Measurements from ENCODE around the gene CD74. TPM values are rescaled to one million over a fixed set of nuclear protein-coding genes. Genes with fewer than 3 reads are reported as not detected.

Gene CD74
- total and polyA plus RNA-seq, 12 donors, result 120 to 2,270 (median 299) TPM

DNA sequence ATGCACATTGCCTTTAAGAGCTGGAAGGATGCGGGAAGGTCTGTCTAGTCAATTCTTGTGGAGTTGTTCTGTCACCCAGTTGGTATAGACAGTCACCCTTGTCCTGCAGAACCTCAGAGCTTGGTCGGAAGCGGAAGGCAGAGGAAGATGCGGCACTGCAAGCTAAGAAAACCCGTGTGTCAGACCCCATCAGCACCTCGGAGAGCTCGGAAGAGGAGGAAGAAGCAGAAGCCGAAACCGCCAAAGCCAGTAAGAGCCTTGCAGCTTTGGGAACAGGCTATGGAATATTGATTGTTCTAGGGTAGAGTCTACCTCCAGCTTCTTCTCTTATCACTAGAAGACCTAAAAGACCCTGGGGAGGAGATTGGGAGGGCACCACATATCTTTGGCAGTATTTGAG lies 48.7 kb downstream of the CD74 start:
- Histone ChIP-seq H3K9me3 (no peaks in the 10 kb centered on the region), H3K36me3 (peaks cover 0 to 90% (median 40%) of the 10 kb centered on the region in 9 donors), H3K4me1 (peaks cover 0 to 6% (median under 1%) of the 10 kb centered on the region in 9 donors), H3K27ac (no peak overlapping the region), H3K27me3 (no peaks in the 10 kb centered on the region), H3K4me3 (no peak overlapping the region)
- DNase-seq (no peak), ATAC-seq (no peak)
- TF ChIP-seq, protein P1, sequence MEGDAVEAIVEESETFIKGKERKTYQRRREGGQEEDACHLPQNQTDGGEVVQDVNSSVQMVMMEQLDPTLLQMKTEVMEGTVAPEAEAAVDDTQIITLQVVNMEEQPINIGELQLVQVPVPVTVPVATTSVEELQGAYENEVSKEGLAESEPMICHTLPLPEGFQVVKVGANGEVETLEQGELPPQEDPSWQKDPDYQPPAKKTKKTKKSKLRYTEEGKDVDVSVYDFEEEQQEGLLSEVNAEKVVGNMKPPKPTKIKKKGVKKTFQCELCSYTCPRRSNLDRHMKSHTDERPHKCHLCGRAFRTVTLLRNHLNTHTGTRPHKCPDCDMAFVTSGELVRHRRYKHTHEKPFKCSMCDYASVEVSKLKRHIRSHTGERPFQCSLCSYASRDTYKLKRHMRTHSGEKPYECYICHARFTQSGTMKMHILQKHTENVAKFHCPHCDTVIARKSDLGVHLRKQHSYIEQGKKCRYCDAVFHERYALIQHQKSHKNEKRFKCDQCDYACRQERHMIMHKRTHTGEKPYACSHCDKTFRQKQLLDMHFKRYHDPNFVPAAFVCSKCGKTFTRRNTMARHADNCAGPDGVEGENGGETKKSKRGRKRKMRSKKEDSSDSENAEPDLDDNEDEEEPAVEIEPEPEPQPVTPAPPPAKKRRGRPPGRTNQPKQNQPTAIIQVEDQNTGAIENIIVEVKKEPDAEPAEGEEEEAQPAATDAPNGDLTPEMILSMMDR (IDR thresholded peaks at IDR 0.05), result no peak
- intact Hi-C loops (cut with DNase I), result no loop called here
- WGBS, 2 donors, result 90 to 93% methylated on average over 9 of the region's 9 CpGs

DNA sequence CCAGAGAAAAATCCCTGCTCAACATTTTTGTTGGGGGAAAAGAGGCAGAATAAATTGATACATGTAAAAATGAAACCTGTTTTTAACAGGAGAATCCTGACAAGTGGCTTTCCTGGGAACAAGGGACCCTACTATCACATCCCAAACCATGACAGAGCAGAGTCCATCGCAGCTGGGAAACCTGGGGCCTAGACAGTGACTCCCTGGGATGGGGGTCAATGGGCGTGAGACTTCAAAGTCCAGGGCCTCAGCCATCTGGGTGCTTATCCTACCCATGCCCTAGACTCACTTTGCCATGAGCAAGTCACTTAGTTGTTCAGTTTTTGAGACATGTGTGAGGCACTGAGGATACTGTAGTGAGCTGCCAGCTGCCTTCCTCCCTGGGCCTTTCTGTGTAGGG lies 49.5 kb downstream of the CD74 start:
- Histone ChIP-seq H3K9me3 (no peaks in the 10 kb centered on the region), H3K27me3 (no peaks in the 10 kb centered on the region), H3K4me3 (no peak overlapping the region), H3K36me3 (peaks cover 0 to 82% (median 32%) of the 10 kb centered on the region in 9 donors), H3K27ac (no peak overlapping the region), H3K4me1 (peaks cover 0 to 14% (median 9%) of the 10 kb centered on the region in 9 donors)
- ATAC-seq (no peak), DNase-seq (no peak)
- intact Hi-C loops (cut with DNase I), result no loop called here
- TF ChIP-seq, protein P1 (IDR thresholded peaks at IDR 0.05), result no peak
- WGBS, 2 donors, result 94 to 98% methylated on average over 2 of the region's 2 CpGs

DNA sequence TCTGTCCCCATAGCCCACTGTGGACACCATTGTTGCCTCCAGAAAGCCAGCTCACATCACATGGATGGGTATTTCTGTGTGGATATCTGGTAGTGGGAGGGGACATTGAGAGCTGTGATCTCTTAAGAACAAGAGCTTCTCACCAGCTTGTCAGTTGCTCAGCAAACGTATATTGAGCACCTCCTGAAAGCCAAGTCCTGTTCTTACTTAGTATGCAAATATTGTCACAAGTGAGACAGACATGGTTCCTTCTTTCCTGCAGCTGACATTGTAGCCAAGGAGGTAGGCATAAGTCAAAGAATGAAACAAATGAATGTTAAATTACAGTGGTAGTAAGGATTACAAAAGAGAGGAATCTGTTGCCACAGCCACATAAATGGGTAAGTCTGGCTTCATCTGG lies 51.4 kb downstream of the CD74 start:
- DNase-seq (no peak), ATAC-seq (no peak)
- H3K27ac ChIP-seq, result no peak overlapping the region
- no peak overlapping the region for H3K4me3 ChIP-seq
- H3K27me3 ChIP-seq, result no peaks in the 10 kb centered on the region
- peaks cover 0 to 20% (median 16%) of the 10 kb centered on the region in 9 donors for H3K4me1 ChIP-seq
- 76 to 87% methylated on average over 1 of the region's 1 CpG for WGBS, 2 donors
- intact Hi-C loops (cut with DNase I), result no loop called here
- H3K36me3 ChIP-seq, result peaks cover 0 to 66% (median 18%) of the 10 kb centered on the region in 9 donors
- no peaks in the 10 kb centered on the region for H3K9me3 ChIP-seq
- TF ChIP-seq, protein P1 (IDR thresholded peaks at IDR 0.05), result no peak

DNA sequence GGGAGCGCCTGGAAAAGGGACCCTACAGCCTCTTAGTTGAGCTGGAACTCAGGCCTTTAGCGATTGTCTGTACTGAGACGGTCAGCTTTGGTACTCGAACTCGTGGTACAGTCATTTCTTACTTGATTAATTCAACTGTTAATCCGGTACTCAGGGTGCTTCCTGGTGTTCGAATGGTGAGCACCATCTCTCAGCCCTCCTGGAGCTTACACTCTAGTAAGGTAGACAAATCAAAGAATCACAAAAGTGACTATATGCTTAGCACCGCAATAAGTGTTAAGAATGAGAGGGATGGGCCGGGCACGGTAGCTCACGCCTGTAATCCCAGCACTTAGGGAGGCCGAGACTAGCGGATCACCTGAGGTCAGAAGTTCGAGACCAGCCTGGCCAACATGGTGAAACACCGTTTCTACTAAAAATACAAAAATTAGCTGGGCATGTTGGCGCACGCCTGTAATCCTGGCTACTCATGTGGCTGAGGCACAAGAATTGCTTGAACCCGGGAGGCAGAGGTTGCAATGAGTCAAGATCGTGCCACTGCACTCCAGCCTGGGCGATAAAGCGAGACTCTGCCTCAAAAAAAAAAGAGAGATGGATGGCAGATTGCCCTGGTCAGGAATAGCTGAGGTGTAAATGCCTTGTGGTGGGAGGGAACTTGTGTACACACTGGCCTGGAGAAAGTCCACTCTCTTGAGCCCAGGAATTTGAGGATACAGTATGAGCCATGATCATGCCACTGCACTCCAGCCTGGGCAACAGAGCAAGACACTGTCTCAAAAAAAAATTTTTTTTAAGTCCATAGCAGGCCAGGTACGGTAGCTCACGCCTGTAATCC lies 54.2 kb downstream of the CD74 start:
- H3K4me1 ChIP-seq, result peaks cover 0 to 20% (median 16%) of the 10 kb centered on the region in 9 donors
- no peaks in the 10 kb centered on the region for H3K9me3 ChIP-seq
- peak overlapping the region in 4 of 10 donors; percentile 69 to 87 (median 74) for H3K27ac ChIP-seq
- intact Hi-C loops (cut with DNase I), result loop anchor here in 5 of 10 donors (5.0 to 10.0 kb wide), 5 partner anchors 76 to 334 kb away; partner anchors contain the start of gene RPS14 (in 1 of the 5)
- peak overlapping the region; percentile 72 to 99 (median 92) for H3K4me3 ChIP-seq
- ATAC-seq (no peak), DNase-seq (no peak)
- TF ChIP-seq, protein P1 (IDR thresholded peaks at IDR 0.05), result no peak
- H3K27me3 ChIP-seq, result no peaks in the 10 kb centered on the region
- peaks cover 0 to 37% (median 12%) of the 10 kb centered on the region in 9 donors for H3K36me3 ChIP-seq
- WGBS, 2 donors, result 61 to 62% methylated on average over 23 of the region's 23 CpGs
